ENCODE data around the gene EFCAB5. TPM values are rescaled to one million over a fixed set of nuclear protein-coding genes. Genes with fewer than 3 reads are reported as not detected.

The EFCAB5 gene
- total RNA-seq, 1 donor from 2014 or later: 0.26 TPM

GRCh38 chr17:30151471-30151870, 210.0 kb downstream of the EFCAB5 start:
- Mint-ChIP-seq H3K27me3 (ENCODE audit: unreplicated experiment) (no peaks in the 10 kb centered on the region), H3K4me1 (ENCODE audit: unreplicated experiment) (peaks cover 4% of the 10 kb centered on the region)

DNA sequence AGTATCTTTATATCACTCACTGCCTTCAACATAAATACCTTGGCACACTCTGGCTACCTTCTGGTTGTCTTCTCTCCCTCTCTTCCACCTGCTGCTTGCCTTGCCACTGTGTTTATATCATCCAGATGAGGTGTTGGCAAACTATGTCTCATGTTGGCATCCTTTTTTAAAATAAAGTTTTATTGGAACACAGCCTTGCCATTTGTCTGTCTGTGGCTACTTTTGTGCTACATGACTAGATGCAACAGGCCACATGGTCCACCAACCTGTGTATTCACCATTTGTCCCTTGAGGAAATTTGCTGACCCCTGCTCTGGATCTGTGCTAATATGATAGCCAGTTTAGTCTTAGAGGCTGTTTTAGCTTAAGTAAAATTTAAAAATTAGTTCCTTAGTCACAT, 212.0 kb downstream of the EFCAB5 start:
- H3K4me3 Mint-ChIP-seq (ENCODE audit: unreplicated experiment): no peak overlapping the region
- H3K9me3 Mint-ChIP-seq (ENCODE audit: unreplicated experiment): no peaks in the 10 kb centered on the region
- H3K4me1 Mint-ChIP-seq (ENCODE audit: unreplicated experiment): peaks cover 1% of the 10 kb centered on the region
- no peaks in the 10 kb centered on the region for H3K27me3 Mint-ChIP-seq (ENCODE audit: unreplicated experiment)
- peaks cover 15% of the 10 kb centered on the region for H3K36me3 Mint-ChIP-seq (ENCODE audit: low read depth, unreplicated experiment)
- no peak overlapping the region for H3K27ac Mint-ChIP-seq (ENCODE audit: unreplicated experiment)
- no peak for DNase-seq (ENCODE audit: low spot score)
- TF ChIP-seq, protein P1, sequence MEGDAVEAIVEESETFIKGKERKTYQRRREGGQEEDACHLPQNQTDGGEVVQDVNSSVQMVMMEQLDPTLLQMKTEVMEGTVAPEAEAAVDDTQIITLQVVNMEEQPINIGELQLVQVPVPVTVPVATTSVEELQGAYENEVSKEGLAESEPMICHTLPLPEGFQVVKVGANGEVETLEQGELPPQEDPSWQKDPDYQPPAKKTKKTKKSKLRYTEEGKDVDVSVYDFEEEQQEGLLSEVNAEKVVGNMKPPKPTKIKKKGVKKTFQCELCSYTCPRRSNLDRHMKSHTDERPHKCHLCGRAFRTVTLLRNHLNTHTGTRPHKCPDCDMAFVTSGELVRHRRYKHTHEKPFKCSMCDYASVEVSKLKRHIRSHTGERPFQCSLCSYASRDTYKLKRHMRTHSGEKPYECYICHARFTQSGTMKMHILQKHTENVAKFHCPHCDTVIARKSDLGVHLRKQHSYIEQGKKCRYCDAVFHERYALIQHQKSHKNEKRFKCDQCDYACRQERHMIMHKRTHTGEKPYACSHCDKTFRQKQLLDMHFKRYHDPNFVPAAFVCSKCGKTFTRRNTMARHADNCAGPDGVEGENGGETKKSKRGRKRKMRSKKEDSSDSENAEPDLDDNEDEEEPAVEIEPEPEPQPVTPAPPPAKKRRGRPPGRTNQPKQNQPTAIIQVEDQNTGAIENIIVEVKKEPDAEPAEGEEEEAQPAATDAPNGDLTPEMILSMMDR (IDR thresholded peaks at IDR 0.05; ENCODE audit: unreplicated experiment): no peak

More at GRCh38 chr17:30151471-30151870, 210.0 kb downstream of the EFCAB5 start:
- no peak for DNase-seq (ENCODE audit: low spot score)
- no peaks in the 10 kb centered on the region for H3K9me3 Mint-ChIP-seq (ENCODE audit: unreplicated experiment)
- H3K4me3 Mint-ChIP-seq (ENCODE audit: unreplicated experiment): no peak overlapping the region
- TF ChIP-seq, protein P1 (IDR thresholded peaks at IDR 0.05; ENCODE audit: unreplicated experiment): no peak
- no peak overlapping the region for H3K27ac Mint-ChIP-seq (ENCODE audit: unreplicated experiment)
- H3K36me3 Mint-ChIP-seq (ENCODE audit: low read depth, unreplicated experiment): peaks cover 11% of the 10 kb centered on the region

DNA sequence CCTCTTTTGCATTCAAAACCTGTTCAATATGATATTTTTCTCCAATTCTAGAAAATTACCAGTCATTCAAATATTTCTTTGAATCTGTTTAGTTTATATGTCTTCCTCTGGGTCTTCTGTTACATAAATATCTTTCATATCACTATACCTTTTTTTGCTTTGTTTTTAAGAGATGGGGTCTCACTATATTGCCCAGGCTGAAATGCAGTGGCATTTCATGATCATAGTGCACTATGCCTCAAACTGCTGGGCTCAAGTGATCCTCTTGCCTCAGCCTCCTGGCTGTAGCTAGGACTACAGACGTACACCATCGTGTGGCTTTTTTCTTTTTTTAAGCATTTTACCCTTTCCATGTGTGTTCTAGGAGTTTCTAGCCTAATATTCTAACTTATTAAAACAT, 214.0 kb downstream of the EFCAB5 start:
- no peak overlapping the region for H3K4me3 Mint-ChIP-seq (ENCODE audit: unreplicated experiment)
- H3K27me3 Mint-ChIP-seq (ENCODE audit: unreplicated experiment): no peaks in the 10 kb centered on the region
- H3K27ac Mint-ChIP-seq (ENCODE audit: unreplicated experiment): no peak overlapping the region
- TF ChIP-seq, protein P1 (IDR thresholded peaks at IDR 0.05; ENCODE audit: unreplicated experiment): no peak
- no peaks in the 10 kb centered on the region for H3K9me3 Mint-ChIP-seq (ENCODE audit: unreplicated experiment)
- no peaks in the 10 kb centered on the region for H3K4me1 Mint-ChIP-seq (ENCODE audit: unreplicated experiment)
- H3K36me3 Mint-ChIP-seq (ENCODE audit: low read depth, unreplicated experiment): peaks cover 25% of the 10 kb centered on the region
- no peak for DNase-seq (ENCODE audit: low spot score)

Small RNAs within 50 kb of the gene (microRNA-seq; reads per million reads assigned to microRNA genes)
- not detected for gene MIR423 (ENCODE audit: unreplicated experiment)

Other genes starting within 250 kb of the EFCAB5 start
- 81.2 TPM for gene SSH2, start 11.4 kb upstream of the EFCAB5 start, total RNA-seq (ENCODE audit: unreplicated experiment)
- gene NSRP1, start 175.2 kb downstream of the EFCAB5 start, total RNA-seq (ENCODE audit: unreplicated experiment): 20.2 TPM